Kidney capillary endothelial cell (primary cell): Measurements from ENCODE around the gene CATSPERB.
A peak's percentile ranks its signal among the peaks of the same experiment; 100 is the strongest.
"Not testable (repeated sequence)": the region's sequence is repeated elsewhere in the genome, so short reads cannot be mapped to it uniquely, and the experiment has no call there.

Experiments used
- DNase-seq: peaks from one replicate; pipeline ENCODE4 v3.0.0-alpha.2; 2018; ENCODE audit warnings: low spot score

Gene CATSPERB

DNA sequence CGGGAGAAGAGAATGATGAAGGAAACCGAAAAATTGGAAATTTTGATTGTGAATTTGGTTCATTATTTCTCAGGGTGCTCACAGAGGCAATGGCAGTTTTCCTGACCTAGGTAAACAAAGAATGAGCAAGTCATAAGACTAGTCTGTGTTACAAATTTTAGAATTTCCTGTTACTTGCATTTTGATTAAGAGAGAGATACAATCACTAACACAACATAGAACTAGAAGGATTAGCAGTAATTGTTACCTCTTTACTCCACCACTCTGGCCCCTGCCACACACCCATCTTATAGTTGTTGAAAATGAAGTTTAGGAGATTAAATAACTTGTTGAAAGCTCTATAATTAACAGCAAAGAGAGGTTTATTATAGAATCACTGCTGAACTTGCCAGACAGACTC is 62.0 kb downstream of the CATSPERB start:
- DNase-seq: no peak

GRCh38 chr14:91667101-91667500 is 64.8 kb downstream of the CATSPERB start:
- DNase-seq: not testable (repeated sequence)

GRCh38 chr14:91660790-91661189 is 71.1 kb downstream of the CATSPERB start:
- no peak for DNase-seq

DNA sequence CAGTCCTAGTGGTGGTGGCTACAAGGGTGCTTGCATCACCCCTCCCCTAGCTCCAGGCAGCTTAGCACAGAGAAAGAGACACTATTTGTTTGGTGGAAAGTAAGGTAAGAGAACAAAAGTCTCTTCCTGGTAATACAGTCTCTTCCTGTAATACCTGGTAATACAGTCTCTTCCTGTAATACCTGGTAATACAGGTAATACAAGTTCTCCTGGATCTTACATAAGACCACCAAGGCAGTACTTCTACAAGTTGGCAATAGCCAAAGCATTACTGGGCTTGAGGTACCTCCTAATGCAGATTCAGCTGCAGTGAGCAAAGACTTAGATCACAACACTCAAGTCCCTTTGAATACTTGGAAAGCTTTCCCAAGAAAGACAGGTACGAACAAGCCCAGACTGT is 77.0 kb downstream of the CATSPERB start:
- no peak for DNase-seq

DNA sequence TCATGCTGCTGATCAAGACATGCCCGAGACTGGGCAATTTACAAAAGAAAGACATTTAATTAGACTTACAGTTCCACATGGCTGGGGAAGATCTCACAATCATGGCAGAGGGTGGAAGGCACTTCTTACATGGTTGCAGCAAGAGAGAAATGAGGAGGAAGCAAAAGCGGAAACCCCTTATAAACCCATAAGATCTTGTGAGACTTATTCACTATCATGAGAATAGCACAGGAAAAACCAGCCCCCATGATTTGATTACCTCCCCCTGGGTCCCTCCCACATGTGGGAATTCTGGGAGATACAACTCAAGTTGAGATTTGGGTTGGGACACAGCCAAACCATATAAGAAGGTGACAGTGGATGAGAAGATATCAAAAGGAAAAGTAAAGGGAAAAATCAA is 78.4 kb downstream of the CATSPERB start:
- DNase-seq: no peak

DNA sequence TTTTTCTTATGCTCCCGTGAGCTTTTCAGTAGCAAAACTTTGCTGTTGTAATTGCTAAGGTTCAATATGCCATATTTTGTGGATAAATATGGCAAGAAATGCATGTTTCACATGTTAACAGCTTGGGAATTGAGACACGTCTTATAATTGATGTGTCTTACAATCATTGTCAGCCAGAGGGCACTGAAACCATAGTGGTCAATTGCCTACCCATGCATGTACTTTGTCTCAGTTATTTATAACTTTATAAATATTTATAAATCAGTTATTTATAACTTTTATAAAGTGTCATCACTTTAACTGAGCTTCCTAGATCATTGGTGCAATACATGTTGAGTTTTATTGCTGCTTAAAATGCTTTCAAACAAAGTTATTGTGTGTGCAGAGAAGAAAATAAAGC is 82.0 kb downstream of the CATSPERB start:
- peak; percentile 17 for DNase-seq

GRCh38 chr14:91647856-91648255 is 84.0 kb downstream of the CATSPERB start:
- DNase-seq: no peak

GRCh38 chr14:91636604-91637003 is 95.3 kb downstream of the CATSPERB start:
- no peak for DNase-seq

GRCh38 chr14:91624757-91625156 is 107.1 kb downstream of the CATSPERB start:
- no peak for DNase-seq

DNA sequence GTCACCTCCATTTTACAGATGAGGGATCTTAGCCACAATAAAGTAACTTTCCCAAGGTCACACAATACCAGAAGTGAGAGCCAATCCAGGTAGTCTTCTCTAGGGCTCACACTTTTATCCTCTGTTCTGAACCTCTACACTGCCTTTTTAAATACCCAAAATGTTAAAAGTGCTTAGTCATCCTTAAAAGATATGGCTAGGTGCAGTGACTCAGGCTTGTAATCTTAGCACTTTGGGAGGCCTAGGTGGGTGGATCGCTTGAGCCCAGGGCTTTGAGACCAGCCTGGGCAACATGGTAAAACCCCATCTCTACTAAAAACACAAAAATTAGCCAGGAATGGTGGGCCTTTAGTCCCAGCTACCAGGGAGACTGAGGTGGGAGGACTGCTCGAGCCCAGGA is 117.7 kb downstream of the CATSPERB start:
- no peak for DNase-seq

DNA sequence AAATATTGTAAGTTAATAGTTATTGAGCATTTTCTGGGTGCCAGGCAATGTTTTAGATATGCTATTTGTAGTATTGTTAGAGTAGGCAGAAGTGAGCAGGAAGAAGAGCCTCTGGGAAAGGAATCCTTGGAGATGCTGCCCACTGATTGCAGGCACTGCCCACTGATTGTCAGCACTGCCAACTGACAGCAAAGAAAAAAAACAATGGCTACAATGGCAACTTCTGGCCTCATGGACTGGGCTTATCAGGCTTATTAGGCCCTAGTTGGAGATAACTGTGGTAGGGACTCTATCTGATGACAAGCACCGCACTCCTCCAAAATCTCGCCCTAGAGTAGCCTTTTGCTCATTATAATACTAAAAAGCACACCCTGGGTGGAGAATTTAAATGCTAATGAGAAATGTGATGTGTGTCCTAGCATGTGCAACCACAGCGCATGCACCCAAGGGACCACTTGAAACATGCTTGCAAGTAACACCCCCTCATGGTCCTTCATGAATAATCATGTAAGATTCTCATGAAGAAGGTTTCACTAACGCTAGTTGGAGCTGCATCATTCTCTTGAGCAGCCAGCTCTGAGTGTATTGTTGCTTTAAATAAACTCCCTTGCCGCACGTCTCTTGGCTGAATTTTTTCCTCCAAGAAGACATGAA is 118.3 kb downstream of the CATSPERB start:
- DNase-seq: no peak

DNA sequence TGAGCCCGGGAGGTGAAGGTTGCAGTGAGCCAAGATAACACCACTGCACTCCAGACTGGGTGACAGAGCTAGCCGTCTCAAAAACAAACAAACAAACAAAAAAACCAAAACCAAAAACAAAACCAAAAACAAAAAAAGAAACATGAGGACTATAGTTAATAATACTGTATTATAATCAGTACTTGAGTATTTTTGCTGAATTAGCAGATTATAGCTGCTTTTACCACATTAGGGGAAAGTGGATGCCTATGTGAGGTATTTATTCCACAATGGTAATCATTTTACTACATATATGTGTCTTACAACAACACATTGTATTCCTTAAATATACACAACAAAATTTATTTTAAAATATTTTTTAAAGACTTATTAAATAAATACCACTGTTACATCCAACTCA is 120.4 kb downstream of the CATSPERB start:
- DNase-seq: no peak

- no peak for DNase-seq
Measured at GRCh38 chr14:91609161-91609560, 122.7 kb downstream of the CATSPERB start.

DNA sequence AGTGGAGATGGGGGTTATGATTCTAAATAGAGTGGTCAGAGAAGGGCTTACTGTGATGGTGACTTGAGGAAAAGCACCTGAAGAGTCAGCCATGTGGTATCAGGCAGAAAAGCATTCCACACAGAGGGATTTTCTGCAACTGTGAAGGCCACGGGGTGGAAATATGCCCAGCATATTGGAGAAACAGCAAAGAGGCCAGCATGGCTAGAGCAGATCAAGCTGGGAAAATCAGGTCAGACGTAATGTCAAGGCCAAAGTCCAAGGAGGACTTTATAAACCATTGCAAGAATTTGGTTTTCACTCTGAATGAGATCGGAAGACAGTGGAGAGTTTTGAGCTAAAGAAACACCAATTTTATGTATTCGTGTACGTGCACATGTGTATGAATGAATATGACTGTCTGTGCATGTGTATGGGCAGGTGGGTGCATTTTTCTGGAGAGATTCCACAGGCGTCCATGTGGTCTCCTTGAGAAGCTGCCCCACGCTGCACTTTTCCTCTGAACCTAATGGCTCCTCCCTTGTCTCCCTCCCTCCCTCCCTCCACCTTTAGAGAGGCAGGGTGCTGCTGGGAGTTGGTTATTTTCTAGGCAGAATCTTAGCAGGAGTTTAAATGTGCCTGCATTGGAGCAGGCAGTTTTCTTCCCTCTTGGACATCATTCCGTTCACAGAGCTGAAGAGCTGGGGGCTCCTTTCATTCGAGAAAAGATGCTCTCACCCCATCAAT is 124.4 kb downstream of the CATSPERB start:
- no peak for DNase-seq

DNA sequence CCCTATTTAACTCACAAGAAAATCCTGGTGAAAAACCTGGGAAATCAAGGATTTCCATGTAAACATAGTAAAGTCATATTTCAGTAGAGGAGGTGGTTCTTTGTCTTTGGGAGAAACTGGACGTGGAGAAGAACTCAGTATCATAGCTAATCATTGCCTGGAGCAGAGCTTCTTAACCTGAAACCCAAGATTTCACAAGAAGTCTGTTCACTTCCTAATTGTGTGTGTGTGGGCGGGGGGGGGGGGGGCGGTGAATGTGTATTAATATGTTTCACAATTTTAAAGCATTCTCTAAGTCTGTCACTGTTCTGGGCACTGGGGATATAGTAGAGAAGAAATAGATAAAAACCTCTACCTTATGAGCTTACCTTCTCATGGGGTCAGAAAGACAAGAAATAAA is 125.0 kb downstream of the CATSPERB start:
- DNase-seq: no peak

- not testable (repeated sequence) for DNase-seq
Measured at GRCh38 chr14:91604611-91605010, 127.3 kb downstream of the CATSPERB start.

GRCh38 chr14:91599994-91600393 is 131.9 kb downstream of the CATSPERB start:
- no peak for DNase-seq

GRCh38 chr14:91595736-91596135 is 136.2 kb downstream of the CATSPERB start:
- DNase-seq: no peak

GRCh38 chr14:91593957-91594356 is 137.9 kb downstream of the CATSPERB start:
- not testable (repeated sequence) for DNase-seq

GRCh38 chr14:91586410-91586809 is 145.5 kb downstream of the CATSPERB start:
- no peak for DNase-seq

DNA sequence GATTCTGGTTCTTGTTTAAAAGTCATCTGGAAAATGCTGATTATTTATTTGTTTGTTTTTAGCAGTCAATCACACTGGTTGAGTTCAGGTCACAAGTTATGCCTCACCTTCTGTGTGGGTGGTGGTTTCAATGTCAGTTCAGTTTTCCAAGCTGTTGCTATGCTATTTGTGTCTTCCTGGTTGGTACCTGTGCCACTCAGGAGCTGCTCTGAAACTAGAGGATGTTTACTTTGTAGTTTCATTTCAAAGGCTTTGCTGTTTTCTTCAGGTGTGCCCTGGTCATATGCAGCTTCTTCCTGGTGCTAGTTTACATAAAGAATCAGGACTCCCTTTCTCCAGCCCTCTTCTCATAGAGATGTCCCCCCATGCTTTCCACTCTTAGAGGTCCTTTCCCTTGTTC is 146.0 kb downstream of the CATSPERB start:
- no peak for DNase-seq

DNA sequence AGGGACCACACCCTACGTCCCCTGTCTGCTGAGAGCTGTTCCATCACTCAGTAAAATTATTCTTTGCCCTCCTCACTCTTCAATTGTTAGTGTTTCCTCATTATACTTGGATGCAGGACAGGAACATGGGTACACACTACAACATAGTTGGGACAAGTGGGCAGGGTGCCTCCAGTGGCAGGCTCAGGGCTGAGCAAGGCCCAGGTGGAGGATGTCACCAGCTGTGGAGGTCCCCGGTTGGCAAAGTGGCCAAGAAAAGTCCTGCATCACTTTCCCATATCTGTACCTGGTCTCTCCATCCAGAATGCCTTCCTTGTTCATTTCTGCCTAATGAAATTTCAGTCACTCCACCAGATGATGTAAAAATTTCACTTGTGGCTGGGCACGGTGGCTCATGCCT is 149.1 kb downstream of the CATSPERB start:
- no peak for DNase-seq

DNA sequence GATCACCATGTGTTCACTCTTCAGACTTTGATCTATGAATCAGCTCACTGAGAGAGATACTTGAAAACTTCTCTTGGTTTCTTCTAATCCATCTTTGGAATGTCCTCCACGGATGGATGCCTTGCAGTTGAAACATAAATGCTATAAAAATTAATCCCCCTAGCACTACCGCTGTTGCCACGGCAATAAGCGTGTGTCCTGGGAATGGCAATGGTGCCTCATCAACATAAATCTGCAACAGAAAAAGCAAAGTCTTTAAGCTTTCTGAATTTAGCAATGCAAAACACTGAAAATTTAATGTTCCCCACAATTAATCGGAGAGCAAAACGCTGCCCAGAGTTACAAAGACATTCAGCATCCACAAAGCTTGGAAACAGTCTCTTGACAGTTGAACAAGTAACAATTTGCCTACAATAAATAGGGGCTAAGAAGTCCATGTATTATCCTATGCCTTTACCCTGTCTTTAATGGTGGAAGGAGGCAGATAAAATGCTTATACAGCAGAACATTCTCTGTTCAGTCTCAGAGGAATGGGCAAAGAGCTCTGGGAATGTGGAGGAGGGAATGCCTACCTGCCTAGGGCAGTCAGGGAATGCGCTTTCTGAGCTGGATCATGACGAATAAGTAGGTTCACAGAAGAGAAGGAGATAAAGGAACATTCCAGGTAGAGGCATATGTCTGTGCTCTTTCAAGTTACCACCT is 150.9 kb downstream of the CATSPERB start:
- no peak for DNase-seq
